ENCODE data around the gene ZBTB20.

Gene ZBTB20

GRCh38 chr3:114866430-114866829, 280.7 kb downstream of the ZBTB20 start:
- FAIRE-seq: no peak

- FAIRE-seq: no peak
These were observed 282.1 kb downstream of the ZBTB20 start for GRCh38 chr3:114864970-114865369.

DNA sequence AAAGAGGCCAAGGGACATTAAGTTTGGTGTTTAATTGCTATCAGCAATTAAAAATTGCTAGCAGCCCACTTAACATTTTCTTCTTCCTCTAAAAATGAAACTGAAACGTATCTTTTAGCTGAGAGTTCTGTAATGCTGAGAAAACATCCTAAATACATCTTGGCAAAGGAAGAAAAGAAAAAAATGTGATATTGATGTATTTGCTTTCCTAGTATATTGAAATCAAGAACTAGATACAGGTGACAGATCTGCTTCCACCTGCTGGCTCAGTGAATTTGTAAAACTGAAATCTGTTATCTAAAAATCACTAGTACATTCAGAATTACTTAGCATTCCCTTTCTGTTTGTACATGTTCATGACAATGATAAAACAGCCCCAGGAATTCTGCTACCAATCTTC, 283.2 kb downstream of the ZBTB20 start:
- FAIRE-seq: no peak

DNA sequence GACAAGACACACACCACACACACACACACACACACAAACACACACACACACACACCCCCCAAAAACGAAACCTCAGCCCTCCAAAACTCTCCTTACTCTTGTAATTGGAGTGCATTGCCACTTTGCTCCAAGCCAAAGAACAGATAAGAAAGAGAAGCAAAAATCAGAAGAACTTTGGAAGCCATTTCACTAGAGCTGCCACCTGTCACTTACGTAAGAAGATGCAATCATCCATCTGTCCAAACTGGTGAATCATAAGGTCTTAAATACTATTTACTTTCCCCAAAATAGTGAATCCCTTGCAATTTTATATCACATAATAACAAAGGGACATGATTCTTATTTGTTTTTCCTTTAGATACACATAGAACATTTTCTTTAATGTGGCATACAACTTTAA, 285.4 kb downstream of the ZBTB20 start:
- FAIRE-seq: no peak

GRCh38 chr3:114860531-114860930, 286.6 kb downstream of the ZBTB20 start:
- no peak for FAIRE-seq

DNA sequence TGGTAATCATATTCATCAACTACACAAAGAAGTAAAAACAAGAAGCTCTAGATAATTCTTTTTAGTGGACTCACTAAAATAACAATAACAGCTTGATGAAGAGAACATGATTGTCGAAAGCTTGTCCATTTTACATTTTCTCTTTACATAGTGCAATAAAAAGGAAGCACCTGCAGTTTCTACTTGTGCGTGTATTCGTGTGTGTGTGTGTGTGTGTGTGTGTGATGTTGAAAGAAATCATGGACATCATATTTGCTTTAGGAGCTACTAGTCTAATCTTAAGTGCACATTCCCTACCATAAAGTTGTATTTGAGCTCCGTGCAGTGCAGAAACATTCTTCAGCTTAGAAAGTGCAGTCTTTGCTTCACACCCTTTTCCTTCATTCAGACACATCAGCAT, 288.8 kb downstream of the ZBTB20 start:
- FAIRE-seq: no peak

DNA sequence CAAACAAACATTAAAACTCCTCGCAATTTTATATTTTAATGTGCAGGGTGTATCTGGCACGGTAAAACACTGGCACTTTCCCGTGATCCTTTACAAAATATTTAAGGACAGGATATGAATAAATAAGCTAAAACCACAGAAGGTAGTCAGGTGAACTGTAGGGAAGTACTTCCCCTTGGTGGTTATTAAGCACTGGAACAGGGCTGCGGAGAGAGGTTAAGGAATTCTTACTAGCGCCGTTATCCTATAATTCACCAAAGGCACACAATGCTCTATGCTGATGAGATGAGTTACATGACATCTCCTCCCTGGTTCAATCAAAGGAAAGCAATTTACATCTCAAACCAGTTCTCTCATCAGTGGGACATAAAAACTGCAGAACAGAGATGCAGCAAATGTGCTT, 289.8 kb downstream of the ZBTB20 start:
- no peak for FAIRE-seq

DNA sequence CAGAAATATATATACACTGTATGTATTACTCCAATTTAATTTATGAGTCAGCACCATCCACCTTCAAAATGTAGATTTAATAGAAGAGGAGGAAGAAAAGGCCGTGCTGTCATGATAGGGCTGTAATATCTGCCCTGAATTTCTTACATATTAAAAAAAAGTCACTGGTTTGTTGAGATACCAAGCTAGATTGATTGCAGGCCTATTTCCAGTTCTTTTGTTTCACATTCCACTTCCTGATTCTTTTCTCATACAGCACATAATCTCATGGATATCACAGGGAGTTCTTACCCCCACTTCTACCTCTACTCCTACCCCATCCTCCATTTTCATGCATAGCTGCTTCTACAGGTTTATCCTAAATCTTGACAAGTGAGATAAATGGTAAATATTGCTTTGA, 290.3 kb downstream of the ZBTB20 start:
- no peak for FAIRE-seq

DNA sequence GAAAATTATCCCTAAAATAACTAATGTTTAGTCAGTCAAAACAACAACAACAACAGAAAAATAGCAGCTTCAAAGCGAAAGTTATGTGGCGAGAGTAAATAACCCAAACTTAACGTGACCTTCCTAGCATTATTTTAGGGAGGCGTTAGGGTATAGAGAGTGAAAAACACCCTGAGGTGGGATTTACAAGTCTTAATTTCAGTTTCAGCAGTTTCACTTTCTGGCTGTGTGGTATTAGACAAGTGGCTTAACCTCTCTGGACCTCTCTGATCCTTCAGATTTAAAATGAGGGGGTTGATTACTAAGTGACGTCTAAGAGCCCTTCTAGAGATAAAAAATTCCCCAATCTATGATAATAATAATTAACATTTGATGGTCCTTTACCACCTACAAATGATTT, 291.2 kb downstream of the ZBTB20 start:
- no peak for FAIRE-seq

DNA sequence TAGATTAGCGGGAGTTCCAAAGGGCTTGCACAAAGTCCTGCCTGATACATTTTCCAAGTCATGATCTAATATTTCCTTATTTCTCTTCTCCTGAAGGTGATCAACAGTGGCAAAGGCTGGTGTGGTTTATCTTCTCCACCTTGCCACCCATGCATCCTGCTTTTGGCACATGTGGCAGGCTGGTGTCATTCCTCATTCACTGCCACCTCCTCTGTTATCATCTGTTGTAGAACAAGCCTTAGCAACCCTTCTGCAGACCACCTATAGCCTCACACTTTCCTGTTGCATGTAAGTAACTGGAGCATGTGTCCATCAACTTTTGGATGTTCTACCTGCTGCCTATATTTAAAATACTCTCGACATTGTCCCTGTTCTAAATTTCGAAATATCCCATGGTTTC, 294.1 kb downstream of the ZBTB20 start:
- FAIRE-seq: no peak

DNA sequence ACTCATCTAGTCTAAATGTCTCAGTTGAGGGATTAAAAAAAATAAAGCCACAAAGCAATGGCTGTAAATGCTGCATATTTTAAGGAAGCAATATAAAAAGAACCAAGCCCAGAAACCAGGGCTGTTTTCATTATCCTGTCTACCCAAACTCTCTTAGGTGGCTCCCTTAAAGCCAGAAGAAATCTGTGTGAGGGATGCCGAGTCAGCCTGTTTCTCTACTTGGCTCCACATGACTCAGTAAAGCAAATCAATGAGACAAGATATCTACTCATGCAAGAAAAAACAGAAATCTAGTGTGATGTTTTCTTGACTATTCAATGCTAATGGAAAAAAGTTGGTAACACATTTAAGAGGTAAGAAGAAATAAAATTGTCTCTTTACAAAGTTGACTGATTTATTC, 296.2 kb downstream of the ZBTB20 start:
- no peak for FAIRE-seq

GRCh38 chr3:114848643-114849350, 298.3 kb downstream of the ZBTB20 start:
- FAIRE-seq: no peak

- FAIRE-seq: no peak
These were observed 299.0 kb downstream of the ZBTB20 start for GRCh38 chr3:114848082-114848481.

GRCh38 chr3:114847564-114847963, 299.5 kb downstream of the ZBTB20 start:
- FAIRE-seq: no peak

GRCh38 chr3:114846779-114847178, 300.3 kb downstream of the ZBTB20 start:
- no peak for FAIRE-seq

DNA sequence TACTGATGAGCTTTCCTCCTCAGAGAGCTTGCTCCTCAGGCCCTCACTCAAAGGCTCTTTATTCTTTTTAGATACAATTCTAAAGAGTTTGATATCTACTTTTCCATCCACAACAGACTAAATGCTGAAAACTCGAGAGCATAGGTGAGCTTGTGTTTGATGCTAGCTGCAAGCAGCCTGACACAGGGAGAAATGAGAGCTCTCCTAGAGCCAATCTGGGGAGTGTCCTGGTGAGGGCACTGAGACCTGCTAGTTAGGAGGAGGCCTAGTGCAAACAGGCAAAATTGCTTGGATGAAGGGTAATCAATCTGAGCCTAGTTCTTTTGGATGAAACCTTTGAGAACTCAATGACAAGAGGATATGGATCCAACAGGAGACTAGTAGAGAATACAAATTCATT, 300.8 kb downstream of the ZBTB20 start:
- FAIRE-seq: no peak

GRCh38 chr3:114841515-114841914, 305.6 kb downstream of the ZBTB20 start:
- FAIRE-seq: no peak

DNA sequence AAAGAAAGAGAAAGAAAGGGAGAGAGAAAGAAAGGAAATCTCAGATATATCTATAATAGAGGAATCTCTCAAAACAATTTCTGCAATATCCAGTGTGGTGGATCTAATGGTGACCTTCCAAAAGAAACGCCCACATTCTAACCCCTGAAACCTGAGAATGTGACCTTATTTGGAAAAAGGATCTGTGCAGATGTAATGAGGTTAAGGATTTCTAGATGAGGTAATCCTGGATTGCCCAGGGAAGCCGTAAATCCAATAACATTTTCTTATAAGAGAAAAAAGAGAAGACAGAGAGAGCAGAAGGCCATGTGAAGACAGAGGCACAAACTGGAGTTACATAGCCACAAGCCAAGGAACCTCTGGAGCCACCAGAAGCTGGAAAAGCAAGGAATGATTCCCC, 307.6 kb downstream of the ZBTB20 start:
- no peak for FAIRE-seq

GRCh38 chr3:114838025-114838424, 309.1 kb downstream of the ZBTB20 start:
- FAIRE-seq: no peak

GRCh38 chr3:114834175-114834940, 312.7 kb downstream of the ZBTB20 start:
- FAIRE-seq: no peak

- FAIRE-seq: no peak
These were observed 315.2 kb downstream of the ZBTB20 start for GRCh38 chr3:114831861-114832260.

DNA sequence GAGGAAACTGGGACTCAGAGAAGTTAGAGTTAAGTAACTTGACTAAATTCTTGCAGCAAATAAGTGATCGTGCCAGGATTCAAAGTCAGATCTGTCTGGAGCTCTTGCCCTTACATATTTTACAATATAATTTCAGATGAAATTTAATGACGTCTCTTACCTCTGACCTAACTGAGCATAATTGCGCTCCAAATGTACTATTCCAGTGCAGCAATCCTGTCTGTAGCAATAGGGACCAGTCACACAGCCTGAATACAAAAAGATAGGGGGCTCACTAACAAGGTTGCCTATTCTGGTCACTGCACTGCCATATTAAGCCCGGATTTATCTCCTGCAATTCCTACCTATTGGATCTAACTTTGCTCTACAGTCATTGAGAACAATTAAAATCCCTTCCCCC, 316.4 kb downstream of the ZBTB20 start:
- no peak for FAIRE-seq

- FAIRE-seq: no peak
These were observed 317.3 kb downstream of the ZBTB20 start for GRCh38 chr3:114829783-114830182.

- no peak for FAIRE-seq
These were observed 319.6 kb downstream of the ZBTB20 start for GRCh38 chr3:114827495-114827894.

GRCh38 chr3:114824014-114824413, 323.1 kb downstream of the ZBTB20 start:
- FAIRE-seq: no peak
